Measurements from ENCODE around the gene SNAP25.
A peak's percentile ranks its signal among the peaks of the same experiment; 100 is the strongest.

SNAP25 gene

DNA sequence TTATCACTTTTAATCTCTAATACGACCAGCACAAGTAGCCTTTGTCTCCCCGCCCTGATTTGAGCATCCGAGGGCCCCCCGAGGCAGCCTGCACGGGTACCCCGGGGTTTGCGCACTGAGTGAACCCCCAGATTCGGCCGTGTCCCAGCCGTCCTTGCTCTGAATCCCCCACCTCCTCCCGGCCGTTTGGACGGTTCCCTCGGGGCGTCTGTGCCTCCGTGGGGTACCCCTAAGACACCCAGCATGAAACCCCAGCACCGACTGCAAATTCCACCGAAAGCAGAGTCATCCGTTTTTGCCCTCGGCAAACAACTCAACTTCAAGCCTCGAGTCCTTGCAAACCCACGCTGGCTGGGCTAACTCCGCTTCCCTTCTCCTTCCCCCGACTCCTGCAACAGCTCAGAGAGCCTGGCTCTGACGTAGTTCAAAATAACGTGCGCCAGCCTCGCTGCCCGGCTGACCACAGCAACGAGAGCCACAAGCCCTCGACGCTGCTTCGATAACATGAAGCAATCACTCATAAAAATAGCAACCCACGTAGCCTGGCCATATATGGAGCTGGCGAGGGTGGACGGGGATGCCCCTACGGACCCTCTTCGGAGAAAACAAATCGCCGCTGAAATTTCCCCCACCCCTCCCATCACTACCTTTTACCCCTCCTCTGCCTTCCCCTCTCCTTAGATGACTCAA lies 764 bp upstream of the SNAP25 start:
- peak; percentile 34 for DNase-seq

DNA sequence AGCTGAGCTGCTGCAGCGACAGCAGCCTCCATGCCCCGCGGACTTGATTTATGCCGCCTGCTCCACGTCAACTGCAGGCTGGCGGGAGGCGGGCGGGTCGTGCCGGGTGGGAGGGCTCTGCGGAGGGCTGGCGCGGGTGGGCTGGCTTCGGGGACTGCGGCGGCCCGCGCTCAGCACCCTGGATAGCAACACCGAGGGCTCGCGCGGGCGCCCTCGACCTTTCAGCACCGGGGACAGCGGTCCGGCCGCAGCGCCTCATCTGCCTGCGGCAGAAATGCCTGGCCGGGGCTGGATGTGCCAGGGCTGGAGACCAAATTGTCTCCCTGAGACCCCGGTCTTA lies 792 bp downstream of the SNAP25 start:
- peak; percentile 56 for DNase-seq

DNA sequence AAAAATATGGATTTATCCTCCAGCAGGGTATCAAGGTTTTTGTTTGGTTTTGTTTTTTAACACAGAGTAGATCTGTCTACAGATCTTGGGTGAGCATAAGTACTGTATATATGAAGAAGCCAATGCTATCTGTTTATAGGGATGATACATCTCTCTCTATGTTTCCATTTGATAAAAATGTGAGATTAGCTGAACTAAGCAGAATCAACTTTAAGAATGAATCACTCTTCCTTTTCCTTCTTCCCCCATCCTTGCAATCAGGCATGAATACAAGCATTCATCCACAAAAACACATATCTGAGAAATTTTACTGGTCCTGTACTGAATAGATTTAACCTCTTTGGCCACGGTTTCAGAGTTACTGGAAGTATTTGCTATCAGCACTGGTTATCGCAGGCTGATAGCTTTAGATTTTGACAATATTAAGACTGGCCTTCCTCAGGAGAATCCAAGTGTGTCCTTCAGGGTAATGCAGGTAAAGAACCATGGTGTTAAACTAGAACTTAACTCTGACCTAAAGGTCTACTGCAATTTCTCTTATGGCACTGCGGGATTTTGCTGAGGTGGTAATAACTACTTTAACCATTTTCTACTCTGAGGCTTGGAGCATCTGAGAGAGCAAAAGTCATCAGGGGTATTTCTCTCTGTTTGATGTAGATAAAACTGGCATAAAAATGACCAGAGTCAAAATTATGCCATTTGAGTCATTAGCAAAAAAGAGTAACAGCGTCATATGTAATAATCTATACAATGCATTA lies 1.5 kb downstream of the SNAP25 start:
- no peak for DNase-seq

DNA sequence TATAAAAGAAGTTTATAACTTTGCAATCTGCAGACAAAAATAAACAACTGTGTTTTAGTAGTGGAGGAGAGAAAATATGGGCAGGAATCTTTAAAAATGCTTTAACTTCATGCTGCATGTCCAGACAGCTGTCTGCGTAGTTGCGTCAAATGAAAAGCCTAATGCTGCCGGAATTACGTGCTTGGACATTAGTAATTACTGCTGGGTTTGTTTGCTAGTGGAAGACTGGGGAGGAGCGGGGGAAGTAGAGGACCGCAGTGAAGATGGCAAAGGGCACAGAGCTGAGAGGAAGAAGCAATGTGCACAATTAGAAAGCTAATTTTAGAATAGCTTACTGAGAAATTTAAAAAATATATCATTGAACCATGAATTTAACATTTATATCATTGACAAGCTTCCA lies 2.4 kb downstream of the SNAP25 start:
- no peak for DNase-seq

DNA sequence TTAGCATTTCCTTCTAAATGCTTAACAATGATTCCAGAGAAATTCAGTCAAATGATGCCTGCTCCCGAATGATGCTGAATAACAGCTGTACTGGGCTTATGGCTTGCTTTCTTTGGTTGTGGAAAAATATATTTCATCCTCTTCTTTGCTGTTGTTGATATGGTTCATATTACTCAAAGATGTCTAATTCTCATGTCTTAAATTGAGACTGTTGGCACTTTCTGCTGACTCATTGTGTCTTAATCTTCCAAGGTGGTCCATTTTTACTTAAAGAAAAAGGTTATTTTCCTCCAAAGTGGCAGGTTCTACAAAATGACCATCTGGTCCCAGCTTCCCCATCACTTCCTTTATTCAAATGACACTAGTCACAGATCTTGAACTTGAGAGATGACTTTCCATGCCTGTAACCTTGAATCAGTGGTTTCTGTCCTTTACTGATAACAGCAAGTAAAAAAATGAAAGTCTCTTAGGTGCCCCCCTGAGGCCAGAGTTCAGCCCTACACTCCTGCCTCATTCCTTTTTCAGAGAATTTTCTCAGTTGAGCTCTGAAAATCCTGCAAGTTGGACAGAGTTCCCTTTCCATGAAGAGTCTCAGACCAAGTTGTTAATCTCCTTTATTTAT lies 6.9 kb downstream of the SNAP25 start:
- peak; percentile 8 for DNase-seq

DNA sequence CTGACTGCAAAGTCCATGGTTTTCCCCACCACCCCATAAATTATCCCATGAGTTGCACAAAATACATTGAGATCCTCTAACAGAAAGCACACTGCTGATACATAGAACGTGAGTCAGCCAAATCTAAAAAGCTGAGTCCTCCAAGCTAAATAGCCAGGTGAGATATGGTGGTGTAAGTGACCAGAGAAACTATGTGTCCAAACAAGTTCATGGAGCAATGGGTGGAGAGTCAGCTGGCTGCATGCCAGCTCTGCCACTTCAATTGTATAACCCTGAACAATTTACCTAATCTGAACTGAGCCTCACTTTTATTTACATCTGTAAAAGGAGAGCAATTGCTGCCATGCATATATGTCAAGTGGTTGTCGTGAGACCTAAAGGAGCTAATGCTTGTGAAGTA lies 9.7 kb downstream of the SNAP25 start:
- no peak for DNase-seq

DNA sequence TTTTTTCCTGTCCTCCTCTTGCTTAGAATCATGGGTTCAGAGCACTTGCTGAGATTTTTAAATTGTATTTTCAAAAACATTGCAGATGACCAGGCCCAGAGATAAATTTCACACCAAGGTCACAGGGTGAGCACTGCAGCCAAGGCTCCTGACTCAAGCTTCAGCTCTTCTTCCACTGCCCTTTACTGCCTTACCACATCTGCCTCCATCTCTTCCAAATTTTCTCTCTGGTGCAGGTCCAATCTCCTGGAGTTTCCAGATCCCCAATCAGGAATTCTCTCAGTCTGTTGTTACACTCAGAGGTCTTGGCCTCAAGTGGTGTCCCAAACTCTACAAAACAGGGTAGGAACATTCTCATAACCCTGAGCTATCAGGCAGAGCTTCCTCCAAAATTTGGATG lies 12.7 kb downstream of the SNAP25 start:
- no peak for DNase-seq

DNA sequence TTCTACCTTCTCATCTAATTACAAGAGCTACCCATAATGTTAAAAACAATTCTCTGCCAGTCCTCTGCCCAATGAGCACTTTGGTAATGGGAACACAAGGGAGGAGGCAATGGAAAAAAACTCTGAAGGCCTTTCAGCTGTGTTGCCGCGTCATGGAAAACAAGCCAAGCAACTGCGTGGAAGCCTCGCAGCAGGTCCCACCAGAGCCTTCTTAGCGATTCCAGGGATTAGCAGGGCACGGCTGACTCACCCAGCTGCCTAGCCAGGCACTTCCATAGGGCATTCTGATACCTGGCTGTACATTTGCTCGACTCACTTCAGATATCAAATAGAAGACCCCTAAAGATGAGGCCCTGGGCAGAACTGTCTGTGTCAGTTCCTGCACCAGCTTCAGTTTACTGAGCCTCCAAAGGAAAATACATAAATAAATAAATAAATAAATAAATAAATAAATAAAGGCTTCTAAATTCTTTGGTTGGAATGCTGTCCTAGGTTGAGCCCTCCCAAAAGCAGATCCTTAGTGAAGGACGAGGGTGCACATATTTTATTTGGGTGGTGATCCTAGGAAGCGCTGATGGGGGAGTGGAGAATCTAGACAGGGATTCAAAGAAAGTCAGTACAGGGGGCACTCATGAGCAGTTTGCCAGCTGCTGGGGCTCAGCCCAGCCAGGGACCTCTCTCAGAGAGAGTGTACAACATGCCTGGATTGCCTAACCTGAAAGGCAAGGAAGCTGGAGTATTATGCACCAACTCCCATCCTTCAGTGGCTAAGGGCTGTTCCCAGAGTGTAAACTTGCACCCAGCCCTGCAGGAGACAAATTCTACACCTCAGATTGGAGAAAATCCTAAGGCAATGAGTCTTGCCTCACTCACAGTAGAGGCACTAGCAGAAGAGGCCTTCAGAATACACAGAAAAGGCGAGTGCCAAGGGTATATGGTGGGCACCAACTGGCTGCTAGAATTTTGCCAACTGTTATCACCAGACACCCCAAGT lies 18.2 kb downstream of the SNAP25 start:
- DNase-seq, result no peak

DNA sequence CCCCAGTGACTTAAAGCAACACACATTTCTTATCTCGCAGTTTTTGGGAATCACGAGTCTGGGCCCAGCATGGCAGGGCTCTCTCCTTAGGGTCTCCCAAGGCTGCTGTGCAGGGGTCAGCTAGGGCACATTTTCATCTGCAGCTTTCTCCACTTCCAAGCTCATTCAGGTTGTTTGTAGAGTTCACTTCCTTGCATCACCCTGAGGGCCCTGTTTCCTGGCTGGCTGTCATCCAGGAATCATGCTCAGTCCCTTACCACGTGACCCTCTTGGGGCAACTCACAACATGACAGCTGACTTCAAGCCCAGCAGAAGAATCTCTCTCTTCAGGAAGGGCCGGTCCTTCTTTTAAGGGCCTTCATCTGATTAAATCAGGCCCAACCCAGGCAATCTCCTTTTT lies 21.3 kb downstream of the SNAP25 start:
- no peak for DNase-seq

DNA sequence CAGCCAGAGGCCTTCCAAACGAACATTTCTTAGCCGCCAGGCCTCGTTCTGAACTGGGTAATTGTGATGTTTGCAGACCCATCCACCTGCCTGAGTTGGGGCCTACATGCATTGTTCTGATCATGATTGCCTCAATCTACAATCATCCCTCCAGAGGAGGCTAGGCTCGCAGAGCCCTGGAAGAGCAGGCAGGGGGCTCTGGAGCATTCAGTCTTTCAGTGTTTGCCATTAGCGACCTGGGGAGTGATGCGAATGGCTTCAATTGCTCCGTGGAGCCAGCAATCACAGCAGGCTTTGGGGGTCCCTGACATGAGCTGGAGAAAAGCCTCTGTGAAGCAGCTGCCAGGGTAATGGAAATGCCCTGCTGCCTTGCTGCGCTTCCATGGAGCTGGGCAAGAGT lies 22.0 kb downstream of the SNAP25 start:
- DNase-seq, result no peak

DNA sequence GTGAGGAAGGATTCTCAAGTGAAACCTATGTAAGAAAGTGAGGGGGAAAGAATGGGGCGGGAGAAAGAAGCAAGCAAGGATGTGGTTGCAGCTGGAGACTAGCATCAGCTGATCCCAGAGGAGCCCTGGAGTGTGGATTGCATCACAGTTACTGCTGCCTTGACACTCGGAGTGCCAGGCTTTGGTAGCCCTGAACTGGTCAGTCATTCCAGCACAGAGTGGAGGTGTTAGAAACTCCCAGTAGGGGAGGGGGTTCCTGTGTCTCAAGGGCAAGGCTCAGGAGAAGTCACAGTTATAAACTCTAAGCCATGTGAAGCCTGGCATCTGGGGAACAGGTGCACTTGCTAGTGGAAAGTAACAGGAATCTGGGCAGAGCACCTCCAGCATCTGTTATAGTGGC lies 23.5 kb downstream of the SNAP25 start:
- DNase-seq, result no peak

DNA sequence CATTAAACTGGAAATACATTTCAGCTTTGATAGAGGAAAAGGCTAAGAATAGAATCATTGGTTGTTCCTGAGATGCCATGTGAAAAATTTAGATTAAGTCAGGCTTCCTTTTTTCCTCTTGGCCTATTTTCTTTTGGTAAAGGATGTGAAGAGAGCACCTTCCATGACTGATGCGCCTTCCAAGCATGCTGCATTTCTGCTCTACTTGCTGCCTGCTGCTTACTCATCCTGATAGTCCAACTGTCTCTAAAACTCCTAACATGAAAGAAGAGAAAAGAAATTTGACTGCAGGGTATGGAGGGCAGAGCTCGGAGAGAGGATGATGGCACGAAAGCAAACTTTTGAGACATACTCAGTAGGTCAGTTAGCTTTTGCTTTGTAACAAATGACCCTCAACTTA lies 28.8 kb downstream of the SNAP25 start:
- DNase-seq, result no peak

DNA sequence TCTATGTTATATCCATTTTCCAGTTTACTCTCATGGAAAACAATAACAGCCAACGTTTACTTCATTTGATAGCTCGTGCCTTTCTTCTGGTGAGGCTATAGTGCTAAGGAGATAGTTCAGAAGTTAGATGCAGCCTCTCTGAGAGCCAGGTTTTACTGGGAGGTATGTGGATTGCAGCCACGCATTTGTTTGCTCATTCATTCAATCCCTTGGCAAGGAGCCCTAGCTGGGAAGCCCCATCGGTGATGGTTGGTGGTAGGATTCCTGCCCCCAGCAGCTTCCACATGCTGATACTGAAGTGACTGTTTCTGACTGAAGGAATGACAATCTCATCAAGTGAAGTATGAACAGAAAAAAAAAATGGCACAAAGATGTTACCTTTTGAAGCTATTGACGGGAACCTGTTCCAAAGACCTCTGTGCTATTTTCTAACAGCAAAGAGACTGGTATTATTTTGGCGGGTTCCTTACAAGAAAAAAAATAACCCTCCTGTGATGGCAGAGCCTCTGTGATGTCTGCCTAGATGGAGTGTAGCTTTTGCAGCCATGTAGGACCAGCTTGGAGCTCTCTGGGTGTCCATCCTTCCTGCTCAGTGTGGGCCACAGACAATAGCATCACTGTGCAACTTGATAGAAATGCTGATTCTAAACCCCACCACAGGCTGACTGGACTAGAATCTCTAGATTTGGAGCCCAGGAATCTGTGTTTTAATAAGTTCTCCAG lies 30.6 kb downstream of the SNAP25 start:
- no peak for DNase-seq

DNA sequence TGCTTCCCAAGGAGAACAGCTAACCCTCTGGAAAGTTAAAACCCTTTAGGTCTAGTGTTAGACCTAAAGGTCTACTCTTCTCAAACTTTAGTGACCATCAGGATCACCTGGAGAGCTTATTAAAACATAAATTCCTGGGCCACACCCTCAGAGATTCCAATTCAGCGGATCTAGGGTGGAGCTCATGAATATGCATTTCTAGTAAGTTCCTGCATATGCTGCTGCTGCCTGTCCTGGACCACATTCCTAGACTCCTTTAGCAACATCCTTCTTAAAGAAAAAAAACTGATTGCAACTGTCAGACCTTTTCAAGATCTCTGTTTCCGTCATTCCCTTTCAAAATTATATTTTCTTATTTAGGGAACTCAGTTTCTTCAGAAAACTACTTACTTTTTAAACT lies 31.2 kb downstream of the SNAP25 start:
- DNase-seq, result no peak

DNA sequence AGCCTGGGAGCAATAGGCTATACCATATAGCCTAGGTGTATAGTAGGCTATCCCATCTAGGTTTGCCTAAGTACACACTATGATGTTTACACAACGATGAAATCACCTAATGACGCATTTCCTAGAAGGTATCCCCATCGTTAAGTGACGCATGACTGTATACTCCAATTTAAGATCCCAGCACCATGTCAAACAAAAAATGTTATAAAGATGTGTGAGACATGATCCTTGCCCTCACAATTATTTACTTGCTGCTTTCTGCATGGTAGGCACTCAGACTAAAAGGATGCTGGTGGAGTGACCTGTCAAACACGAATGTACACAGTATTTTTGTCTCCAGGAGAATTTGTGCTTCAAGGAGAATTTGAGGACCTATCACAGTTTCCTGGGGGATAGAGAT lies 32.3 kb downstream of the SNAP25 start:
- DNase-seq, result no peak

DNA sequence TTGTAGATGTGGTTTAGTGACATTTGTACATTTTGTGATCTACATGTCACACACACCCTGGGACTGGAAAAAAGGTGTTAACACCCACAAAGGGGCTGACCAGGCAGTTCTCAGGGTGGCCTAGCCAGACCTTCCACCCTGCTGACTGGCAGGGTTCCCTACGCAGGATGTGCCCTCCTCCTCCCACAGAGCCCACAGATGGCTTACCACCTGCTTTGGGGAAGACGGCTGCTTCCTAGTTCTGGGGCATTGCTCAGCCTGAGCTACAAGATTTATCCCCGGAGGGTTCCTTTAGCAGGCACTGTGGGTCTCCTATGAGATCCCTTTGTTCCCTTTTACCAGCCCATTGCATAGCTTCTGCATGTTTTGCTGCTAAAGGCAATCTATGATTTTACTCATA lies 35.1 kb downstream of the SNAP25 start:
- no peak for DNase-seq

DNA sequence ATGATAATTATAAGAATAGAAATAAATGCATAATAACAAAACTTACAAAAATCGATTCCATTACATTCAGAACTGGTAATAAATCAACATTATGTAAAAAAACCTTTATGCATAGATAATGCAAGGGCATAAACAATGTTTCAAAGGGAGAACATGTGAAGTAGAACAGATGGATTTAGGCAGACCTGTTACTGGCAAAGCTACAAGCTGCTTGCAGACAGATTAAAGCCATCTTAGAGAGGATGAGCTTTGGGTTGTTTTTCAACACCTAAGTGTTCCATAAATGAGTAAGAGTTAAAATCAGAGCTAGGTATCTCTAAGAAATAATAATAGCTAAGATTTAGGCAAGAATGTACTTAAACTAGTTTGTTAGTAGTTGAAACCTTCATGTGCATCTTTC lies 37.2 kb downstream of the SNAP25 start:
- DNase-seq, result no peak

DNA sequence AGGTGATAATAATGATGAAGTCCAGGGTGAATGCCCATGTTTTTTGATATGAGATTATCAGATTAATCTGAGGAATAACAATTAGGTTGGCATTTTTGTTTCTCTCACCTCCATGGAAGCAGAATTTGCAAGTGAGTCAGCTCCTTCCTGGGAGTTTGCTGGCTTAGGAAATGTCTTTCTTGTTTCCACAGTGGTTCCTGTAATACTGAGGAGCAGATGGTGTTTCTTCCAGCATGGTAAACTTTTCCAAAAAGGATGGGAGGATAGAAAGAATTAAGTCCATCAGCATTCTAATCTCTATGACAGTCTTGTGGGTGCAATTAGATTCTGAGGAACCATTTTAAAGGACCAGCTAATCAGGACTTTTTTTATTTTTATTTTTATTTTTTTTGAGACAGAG lies 40.5 kb downstream of the SNAP25 start:
- no peak for DNase-seq

DNA sequence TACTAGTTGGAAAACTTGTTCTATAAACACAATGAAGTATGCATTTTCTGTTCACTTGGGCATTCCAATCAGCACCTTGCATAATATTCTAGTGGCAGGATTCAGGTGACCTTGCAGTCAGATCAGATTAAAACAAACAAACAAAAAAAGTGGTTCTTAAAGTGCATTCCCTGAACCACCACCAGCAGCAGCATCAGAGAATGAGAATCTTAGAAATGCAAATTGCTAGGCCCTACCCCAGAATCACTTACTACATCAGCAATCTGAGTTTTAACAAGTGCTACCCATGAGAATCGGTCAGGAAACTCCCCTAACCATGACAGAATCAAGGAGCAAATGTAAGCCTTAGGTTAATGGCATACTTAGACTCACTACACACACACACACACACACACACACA lies 41.7 kb downstream of the SNAP25 start:
- no peak for DNase-seq

DNA sequence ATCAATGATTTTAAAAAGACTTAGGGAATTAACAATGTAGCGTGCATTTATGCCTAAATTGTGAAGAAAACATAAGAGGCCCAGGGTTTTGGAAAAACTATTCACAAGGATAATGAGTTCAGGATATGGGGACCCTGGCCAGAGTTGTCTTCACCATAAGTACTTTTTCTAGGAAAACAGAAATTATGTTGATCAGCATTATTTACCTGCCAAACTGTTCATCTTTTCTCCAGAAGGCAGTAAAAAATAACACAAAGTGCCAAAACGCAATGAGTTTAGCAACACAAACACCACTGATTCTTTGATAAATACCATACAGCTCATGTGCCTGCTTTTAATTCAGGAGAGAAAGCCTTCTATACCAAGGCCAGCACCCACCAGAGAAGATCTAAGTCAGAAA lies 43.1 kb downstream of the SNAP25 start:
- no peak for DNase-seq

DNA sequence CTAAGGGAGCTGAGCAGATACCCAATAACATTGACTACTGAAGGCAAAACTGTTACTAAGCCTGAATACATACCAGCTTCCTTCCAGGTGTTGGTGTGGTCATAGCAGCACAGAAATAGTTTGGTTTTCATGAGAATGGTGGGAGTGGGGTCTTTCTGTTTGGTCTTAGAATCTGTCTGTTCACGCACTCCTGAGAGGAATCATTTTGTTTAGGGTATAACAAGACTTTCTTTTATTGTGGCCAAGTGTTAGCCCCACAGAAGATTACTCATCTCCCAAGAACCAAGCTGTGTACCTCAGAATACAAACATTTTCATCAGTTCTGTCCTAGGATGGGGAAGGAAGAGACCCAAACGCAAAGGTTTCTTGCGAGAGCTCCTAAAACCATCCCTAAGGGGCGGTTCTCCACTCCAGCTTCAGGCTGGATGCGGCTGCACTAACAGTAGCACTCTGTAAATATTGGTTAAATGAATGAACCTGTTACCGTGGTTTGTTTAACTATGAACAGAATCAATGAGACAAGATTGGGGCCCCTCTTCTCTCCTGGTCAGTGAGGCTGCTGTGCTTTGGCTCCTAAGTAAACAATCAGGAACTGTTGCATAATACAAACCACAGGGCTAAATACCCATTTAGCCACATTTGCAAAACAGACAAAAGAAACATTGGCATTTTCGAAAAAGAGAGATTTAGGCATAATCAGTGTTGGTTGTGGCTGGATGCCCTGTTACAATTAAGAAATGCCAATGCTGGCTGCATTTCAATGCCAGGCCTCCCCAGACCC lies 44.9 kb downstream of the SNAP25 start:
- DNase-seq, result no peak

DNA sequence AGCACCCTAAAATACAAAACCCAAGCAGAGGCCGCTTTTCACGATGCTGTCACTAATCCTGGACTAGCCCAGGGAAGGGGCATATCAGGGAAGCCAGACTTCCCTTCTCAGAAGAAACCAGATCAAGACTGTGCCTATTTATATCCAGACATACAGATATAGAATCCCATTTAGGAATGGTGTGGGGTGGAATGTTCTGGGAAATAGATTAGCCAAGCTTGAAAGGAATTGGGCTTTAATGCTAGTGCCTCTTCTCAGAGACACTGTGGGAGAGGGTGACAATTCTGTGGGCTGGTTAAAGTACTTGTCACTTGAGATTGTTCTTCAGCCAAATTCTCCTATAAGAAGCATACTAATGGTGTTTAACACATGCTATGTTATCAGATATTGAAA lies 45.5 kb downstream of the SNAP25 start:
- DNase-seq, result no peak

Data from activated CD4-positive, alpha-beta T cell treated with anti-CD3 and anti-CD28 coated beads, Interleukin-2, amount 50 U/mL, for 16 hours (primary cell).